ENCODE results near the gene PCDHAC2.

Gene PCDHAC2

GRCh38 chr5:140966293-140967225, at the start of gene PCDHAC2:
PCDHAC2 (plus strand) TSS chr5:140966476; CDS start chr5:140966767, 291 bp downstream.
- DNase-seq: no peak

GRCh38 chr5:140923601-140924000, 42.7 kb upstream of the PCDHAC2 start:
- no peak for DNase-seq

- DNase-seq: no peak
Observed at GRCh38 chr5:140925806-140926442, 40.4 kb upstream of the PCDHAC2 start, which contains the start of gene PCDHAC1. PCDHAC1 (plus strand) TSS chr5:140926299; CDS start chr5:140926893, 594 bp downstream.

GRCh38 chr5:140926443-140927227, 39.6 kb upstream of the PCDHAC2 start:
- DNase-seq: no peak

- no peak for DNase-seq
Observed at GRCh38 chr5:140927228-140927573, 39.1 kb upstream of the PCDHAC2 start.

GRCh38 chr5:140934964-140935606, 31.2 kb upstream of the PCDHAC2 start:
- DNase-seq: no peak

- no peak for DNase-seq
Observed at GRCh38 chr5:140946578-140946977, 19.7 kb upstream of the PCDHAC2 start.

GRCh38 chr5:140951636-140952035, 14.6 kb upstream of the PCDHAC2 start:
- DNase-seq: no peak

GRCh38 chr5:140953234-140953633, 13.0 kb upstream of the PCDHAC2 start:
- no peak for DNase-seq

- DNase-seq: no peak
Observed at GRCh38 chr5:140962190-140962589, 4.1 kb upstream of the PCDHAC2 start.

- DNase-seq: no peak
Observed at GRCh38 chr5:140964356-140964755, 1.9 kb upstream of the PCDHAC2 start.

GRCh38 chr5:140965905-140966292, 377 bp upstream of the PCDHAC2 start:
- DNase-seq: no peak

GRCh38 chr5:140967226-140967893, 1.1 kb downstream of the PCDHAC2 start:
- no peak for DNase-seq

GRCh38 chr5:140969880-140970279, 3.6 kb downstream of the PCDHAC2 start:
- DNase-seq: no peak

GRCh38 chr5:140973550-140973949, 7.3 kb downstream of the PCDHAC2 start:
- DNase-seq: no peak

GRCh38 chr5:140977003-140977402, 10.7 kb downstream of the PCDHAC2 start:
- no peak for DNase-seq

- DNase-seq: no peak
Observed at GRCh38 chr5:140978260-140978659, 12.0 kb downstream of the PCDHAC2 start.

- no peak for DNase-seq
Observed at GRCh38 chr5:140978983-140979382, 12.7 kb downstream of the PCDHAC2 start.

- DNase-seq: no peak
Observed at GRCh38 chr5:140982083-140982716, 15.9 kb downstream of the PCDHAC2 start.

- no peak for DNase-seq
Observed at GRCh38 chr5:140986117-140986521, 19.8 kb downstream of the PCDHAC2 start.

GRCh38 chr5:140988100-140988499, 21.8 kb downstream of the PCDHAC2 start:
- no peak for DNase-seq

- DNase-seq: no peak
Observed at GRCh38 chr5:140988608-140989007, 22.3 kb downstream of the PCDHAC2 start.

Data from inflammatory macrophage treated with lipopolysaccharide for 1 hour (primary cell).